ENCODE results near the gene SLC6A17.

Gene SLC6A17

DNA sequence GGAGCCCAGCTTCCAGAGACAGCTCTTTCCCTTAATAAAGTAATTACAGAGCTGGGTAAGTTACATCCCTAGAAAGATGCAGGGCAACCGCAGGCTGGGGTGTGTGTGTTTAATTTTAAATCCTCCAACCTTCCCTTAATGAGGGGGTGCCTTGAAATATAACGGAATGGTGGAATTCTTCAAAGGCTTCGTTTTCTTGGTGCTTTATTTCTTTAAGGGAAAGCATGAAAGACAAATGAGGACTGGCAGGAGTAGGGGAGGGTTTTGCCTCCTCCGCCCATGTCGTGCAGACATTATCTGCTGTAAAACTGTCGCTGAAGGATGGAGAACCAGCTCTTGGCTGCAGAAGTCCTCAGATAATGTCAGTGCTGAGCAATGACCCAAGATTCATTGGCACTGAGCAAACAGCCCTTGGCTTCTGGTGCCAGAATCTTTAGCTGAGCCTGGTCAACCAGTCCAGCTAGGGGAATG lies 15.5 kb downstream of the SLC6A17 start:
- no peak for TF ChIP-seq TAF1 (IDR thresholded peaks at IDR 0.05; ENCODE audit: low read depth)
- no peak for TF ChIP-seq EGR1 (IDR thresholded peaks at IDR 0.05)
- TF ChIP-seq, protein P1, sequence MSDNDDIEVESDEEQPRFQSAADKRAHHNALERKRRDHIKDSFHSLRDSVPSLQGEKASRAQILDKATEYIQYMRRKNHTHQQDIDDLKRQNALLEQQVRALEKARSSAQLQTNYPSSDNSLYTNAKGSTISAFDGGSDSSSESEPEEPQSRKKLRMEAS (IDR thresholded peaks at IDR 0.05) = no peak
- TF ChIP-seq CEBPB (IDR thresholded peaks at IDR 0.05) = no peak
- TF ChIP-seq TEAD4 (IDR thresholded peaks at IDR 0.05) = no peak
- no peak for TF ChIP-seq TCF12 (IDR thresholded peaks at IDR 0.05; ENCODE audit: low read depth)
- no peak for TF ChIP-seq FOXM1 (IDR thresholded peaks at IDR 0.05; ENCODE audit: borderline replicate concordance, low read depth)
- no peak for TF ChIP-seq RAD21 (IDR thresholded peaks at IDR 0.05; ENCODE audit: low read depth)
- TF ChIP-seq, protein P2, sequence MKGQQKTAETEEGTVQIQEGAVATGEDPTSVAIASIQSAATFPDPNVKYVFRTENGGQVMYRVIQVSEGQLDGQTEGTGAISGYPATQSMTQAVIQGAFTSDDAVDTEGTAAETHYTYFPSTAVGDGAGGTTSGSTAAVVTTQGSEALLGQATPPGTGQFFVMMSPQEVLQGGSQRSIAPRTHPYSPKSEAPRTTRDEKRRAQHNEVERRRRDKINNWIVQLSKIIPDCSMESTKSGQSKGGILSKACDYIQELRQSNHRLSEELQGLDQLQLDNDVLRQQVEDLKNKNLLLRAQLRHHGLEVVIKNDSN (IDR thresholded peaks at IDR 0.05) = no peak
- no peak for TF ChIP-seq YY1 (IDR thresholded peaks at IDR 0.05; ENCODE audit: low read depth)
- TF ChIP-seq CREB1 (IDR thresholded peaks at IDR 0.05; ENCODE audit: low read depth) = no peak
- TF ChIP-seq ZBTB7A (IDR thresholded peaks at IDR 0.05; ENCODE audit: low read depth) = no peak
- TF ChIP-seq, protein P3, sequence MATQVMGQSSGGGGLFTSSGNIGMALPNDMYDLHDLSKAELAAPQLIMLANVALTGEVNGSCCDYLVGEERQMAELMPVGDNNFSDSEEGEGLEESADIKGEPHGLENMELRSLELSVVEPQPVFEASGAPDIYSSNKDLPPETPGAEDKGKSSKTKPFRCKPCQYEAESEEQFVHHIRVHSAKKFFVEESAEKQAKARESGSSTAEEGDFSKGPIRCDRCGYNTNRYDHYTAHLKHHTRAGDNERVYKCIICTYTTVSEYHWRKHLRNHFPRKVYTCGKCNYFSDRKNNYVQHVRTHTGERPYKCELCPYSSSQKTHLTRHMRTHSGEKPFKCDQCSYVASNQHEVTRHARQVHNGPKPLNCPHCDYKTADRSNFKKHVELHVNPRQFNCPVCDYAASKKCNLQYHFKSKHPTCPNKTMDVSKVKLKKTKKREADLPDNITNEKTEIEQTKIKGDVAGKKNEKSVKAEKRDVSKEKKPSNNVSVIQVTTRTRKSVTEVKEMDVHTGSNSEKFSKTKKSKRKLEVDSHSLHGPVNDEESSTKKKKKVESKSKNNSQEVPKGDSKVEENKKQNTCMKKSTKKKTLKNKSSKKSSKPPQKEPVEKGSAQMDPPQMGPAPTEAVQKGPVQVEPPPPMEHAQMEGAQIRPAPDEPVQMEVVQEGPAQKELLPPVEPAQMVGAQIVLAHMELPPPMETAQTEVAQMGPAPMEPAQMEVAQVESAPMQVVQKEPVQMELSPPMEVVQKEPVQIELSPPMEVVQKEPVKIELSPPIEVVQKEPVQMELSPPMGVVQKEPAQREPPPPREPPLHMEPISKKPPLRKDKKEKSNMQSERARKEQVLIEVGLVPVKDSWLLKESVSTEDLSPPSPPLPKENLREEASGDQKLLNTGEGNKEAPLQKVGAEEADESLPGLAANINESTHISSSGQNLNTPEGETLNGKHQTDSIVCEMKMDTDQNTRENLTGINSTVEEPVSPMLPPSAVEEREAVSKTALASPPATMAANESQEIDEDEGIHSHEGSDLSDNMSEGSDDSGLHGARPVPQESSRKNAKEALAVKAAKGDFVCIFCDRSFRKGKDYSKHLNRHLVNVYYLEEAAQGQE (IDR thresholded peaks at IDR 0.05; ENCODE audit: low read depth) = no peak
- no peak for TF ChIP-seq EP300 (IDR thresholded peaks at IDR 0.05; ENCODE audit: borderline replicate concordance)
- TF ChIP-seq NFIC (IDR thresholded peaks at IDR 0.05) = no peak

DNA sequence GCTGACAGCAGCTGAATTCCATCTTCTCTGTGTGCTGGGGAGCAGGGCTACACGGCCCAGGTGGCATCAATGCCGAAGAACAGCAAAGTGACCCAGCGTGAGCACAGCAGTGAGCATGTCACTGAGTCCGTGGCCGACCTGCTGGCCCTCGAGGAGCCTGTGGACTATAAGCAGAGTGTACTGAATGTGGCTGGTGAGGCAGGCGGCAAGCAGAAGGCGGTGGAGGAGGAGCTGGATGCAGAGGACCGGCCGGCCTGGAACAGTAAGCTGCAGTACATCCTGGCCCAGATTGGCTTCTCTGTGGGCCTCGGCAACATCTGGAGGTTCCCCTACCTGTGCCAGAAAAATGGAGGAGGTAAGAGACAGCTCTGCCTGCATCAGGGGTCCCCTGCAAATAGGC lies 16.6 kb downstream of the SLC6A17 start:
- no peak for TF ChIP-seq TCF12 (IDR thresholded peaks at IDR 0.05; ENCODE audit: low read depth)
- no peak for TF ChIP-seq TAF1 (IDR thresholded peaks at IDR 0.05; ENCODE audit: low read depth)
- TF ChIP-seq EGR1 (IDR thresholded peaks at IDR 0.05) = no peak
- TF ChIP-seq NFIC (IDR thresholded peaks at IDR 0.05) = no peak
- no peak for TF ChIP-seq CEBPB (IDR thresholded peaks at IDR 0.05)
- TF ChIP-seq RAD21 (IDR thresholded peaks at IDR 0.05; ENCODE audit: low read depth) = no peak
- no peak for TF ChIP-seq FOXM1 (IDR thresholded peaks at IDR 0.05; ENCODE audit: borderline replicate concordance, low read depth)
- TF ChIP-seq, protein P2 (IDR thresholded peaks at IDR 0.05) = no peak
- no peak for TF ChIP-seq TEAD4 (IDR thresholded peaks at IDR 0.05)
- TF ChIP-seq CREB1 (IDR thresholded peaks at IDR 0.05; ENCODE audit: low read depth) = no peak
- TF ChIP-seq YY1 (IDR thresholded peaks at IDR 0.05; ENCODE audit: low read depth) = no peak
- TF ChIP-seq, protein P3 (IDR thresholded peaks at IDR 0.05; ENCODE audit: low read depth) = no peak
- no peak for TF ChIP-seq EP300 (IDR thresholded peaks at IDR 0.05; ENCODE audit: borderline replicate concordance)
- no peak for TF ChIP-seq ZBTB7A (IDR thresholded peaks at IDR 0.05; ENCODE audit: low read depth)

DNA sequence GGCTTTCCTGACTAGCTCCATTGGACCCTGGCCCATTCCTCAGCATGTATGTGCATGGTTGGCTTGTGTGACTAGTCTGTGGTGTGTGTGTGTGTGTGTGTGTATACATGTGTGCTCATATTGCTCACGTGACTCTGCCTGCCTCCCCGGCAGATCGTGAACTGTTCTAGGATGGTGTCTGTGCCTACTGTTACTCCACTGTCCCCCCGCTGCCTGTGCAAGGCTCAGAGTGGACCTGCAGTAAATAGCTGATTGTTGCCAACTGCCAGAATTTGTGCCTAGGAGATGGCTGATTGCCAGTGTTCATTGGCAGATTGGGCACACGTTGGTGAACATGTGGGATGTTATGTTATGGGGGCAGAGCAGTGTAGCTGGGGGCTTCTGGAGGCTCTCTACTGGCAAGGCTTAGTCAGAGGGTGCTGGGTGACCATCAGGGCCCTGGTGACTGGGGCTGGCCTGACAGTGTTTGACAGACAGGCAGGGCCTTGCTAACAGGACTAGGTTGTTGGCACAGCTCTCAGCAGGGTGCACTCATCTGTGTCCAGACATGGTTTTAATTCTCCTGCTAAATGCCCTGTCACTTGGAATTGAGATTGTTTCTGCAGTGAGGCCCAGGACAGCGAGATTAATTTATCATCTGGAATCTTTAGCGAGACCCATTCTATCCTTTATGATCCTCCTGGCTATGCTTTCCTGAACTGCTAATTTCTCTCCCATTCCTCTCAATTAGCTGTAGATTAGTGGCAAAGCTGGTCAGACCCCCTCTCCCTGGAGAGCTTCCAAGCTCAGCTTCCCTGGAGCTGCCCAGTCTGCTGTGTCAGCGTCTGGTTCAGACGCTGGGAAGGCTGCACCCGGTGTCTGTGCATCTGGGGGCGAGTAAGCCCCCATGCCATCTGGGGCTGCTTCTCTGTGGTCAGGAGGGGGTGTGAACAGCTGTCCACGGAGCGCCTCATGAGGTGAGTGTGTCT lies 20.8 kb downstream of the SLC6A17 start:
- no peak for TF ChIP-seq EGR1 (IDR thresholded peaks at IDR 0.05)
- TF ChIP-seq, protein P1 (IDR thresholded peaks at IDR 0.05) = no peak
- TF ChIP-seq, protein P3 (IDR thresholded peaks at IDR 0.05; ENCODE audit: low read depth) = no peak
- no peak for TF ChIP-seq RAD21 (IDR thresholded peaks at IDR 0.05; ENCODE audit: low read depth)
- peak; percentile 48; the same call in 1 of the 2 replicates for TF ChIP-seq TCF12 (IDR thresholded peaks at IDR 0.05; ENCODE audit: low read depth)
- TF ChIP-seq, protein P2 (IDR thresholded peaks at IDR 0.05) = no peak
- peak; percentile 79 for TF ChIP-seq NFIC (IDR thresholded peaks at IDR 0.05)

Measured in Ishikawa (cell line).